ENCODE results near the gene PDSS1. TPM values are rescaled to one million over a fixed set of nuclear protein-coding genes. Genes with fewer than 3 reads are reported as not detected.
A peak's percentile ranks its signal among the peaks of the same experiment; 100 is the strongest.

Gene PDSS1
- total and polyA plus RNA-seq, 9 of the 15 experiments (the other 6 are each of a cell fraction or from before 2014, with no cell fraction given): 11.0 to 59.5 (median 45.3) TPM

DNA sequence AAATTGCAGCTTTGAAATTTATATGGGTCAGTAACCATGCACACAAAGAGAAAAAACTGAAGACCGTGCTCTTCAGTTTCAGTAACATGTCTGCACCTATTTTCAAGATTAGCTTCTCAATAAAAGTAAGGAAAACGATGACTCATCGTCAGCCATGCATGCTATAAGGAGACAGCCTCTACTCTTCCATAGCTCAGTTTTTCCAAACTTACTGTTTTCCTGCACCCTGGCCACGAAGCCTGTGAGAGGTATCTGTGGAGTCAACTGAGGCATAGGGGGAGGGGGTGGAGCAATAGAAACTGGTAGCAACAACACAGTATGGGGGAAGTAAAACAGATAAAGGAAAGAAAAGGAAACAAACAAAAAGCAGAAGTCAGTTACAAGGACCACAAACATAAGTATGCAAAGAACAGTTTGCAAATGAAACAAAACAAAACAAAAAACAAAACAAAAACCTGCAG lies 58.0 kb downstream of the PDSS1 start:
- WGBS (ENCODE audit: insufficient coverage, low coverage, missing lambda C conversion rate): 19% methylated on average over 4 of the region's 4 CpGs
- H3K27me3 ChIP-seq (ENCODE audit: control insufficient read depth in 2 of 2, insufficient read depth in 2 of 2, low read length in 2 of 2): no peaks in the 10 kb centered on the region
- H3K4me2 ChIP-seq (ENCODE audit: insufficient read depth, low read length): 0 out of 2 replicates have a peak overlapping the region, but pooled peaks have one; percentile 17
- 0 out of 4 replicates have a peak overlapping the region, but pooled peaks of 1 of the 2 experiments have one; percentile 9 for H3K9ac ChIP-seq (ENCODE audit: insufficient read depth in 1 of 2, low read depth in 2 of 2, low read length in 2 of 2)
- peak in 2 of 4 experiments; percentile 17 to 33 for DNase-seq (ENCODE audit: extremely low read depth in 1 of 4, low spot score in 3 of 4)
- BruUV-seq (replicated peaks): no TSS peak
- FAIRE-seq: peak; percentile 29
- H4K20me1 ChIP-seq (replicated peaks; ENCODE audit: control insufficient read depth, insufficient read depth, low read length): no peaks in the 10 kb centered on the region
- POLR2A ChIA-PET: interaction anchor here (0.8 kb wide), 1 partner anchor 16 kb away, joined by 3 read pairs; no protein-coding TSS in a partner anchor
- H3K4me1 ChIP-seq (replicated peaks in 1 of 2; ENCODE audit: control insufficient read depth in 2 of 2, insufficient read depth in 2 of 2, low read length in 2 of 2): peaks cover 0 to 6% of the 10 kb centered on the region in 2 experiments; a peak in 3 of 5 replicates
- peak; percentile 54 for ATAC-seq
- H2AFZ ChIP-seq (ENCODE audit: low read depth, low read length): peak overlapping the region; percentile 49; the same call in 1 of the 2 replicates
- H3K27ac ChIP-seq (ENCODE audit: extremely low read depth, low read depth, low read length): peak overlapping the region; percentile 49; the same call in 2 of the 3 replicates
- CTCF ChIA-PET (ENCODE audit: low intra/inter-chr PET ratio): no interaction called here
- H3K79me2 ChIP-seq (ENCODE audit: control insufficient read depth, insufficient read depth, low read length): no peaks in the 10 kb centered on the region
- intact Hi-C loops (cut with micrococcal nuclease): loop anchor here (5.0 kb wide), 1 partner anchor 107 kb away; the partner anchor contains the start of gene ABI1
- H3K9me1 ChIP-seq (ENCODE audit: control insufficient read depth, insufficient read depth, low read length): no peaks in the 10 kb centered on the region
- H3K4me3 ChIP-seq: no peak overlapping the region
- peaks cover 45% of the 10 kb centered on the region; the same call in 2 of the 3 replicates for H3K36me3 ChIP-seq (ENCODE audit: control insufficient read depth, insufficient read depth, low read length)
- in situ Hi-C loops (cut with MboI): no loop called here
- H3K9me3 ChIP-seq (replicated peaks; ENCODE audit: control insufficient read depth, insufficient read depth, low read depth, low read length): no peaks in the 10 kb centered on the region
- TF ChIP-seq COPS2 (conservative IDR thresholded peaks at IDR 0.05): no peak
- TF ChIP-seq, protein P1, sequence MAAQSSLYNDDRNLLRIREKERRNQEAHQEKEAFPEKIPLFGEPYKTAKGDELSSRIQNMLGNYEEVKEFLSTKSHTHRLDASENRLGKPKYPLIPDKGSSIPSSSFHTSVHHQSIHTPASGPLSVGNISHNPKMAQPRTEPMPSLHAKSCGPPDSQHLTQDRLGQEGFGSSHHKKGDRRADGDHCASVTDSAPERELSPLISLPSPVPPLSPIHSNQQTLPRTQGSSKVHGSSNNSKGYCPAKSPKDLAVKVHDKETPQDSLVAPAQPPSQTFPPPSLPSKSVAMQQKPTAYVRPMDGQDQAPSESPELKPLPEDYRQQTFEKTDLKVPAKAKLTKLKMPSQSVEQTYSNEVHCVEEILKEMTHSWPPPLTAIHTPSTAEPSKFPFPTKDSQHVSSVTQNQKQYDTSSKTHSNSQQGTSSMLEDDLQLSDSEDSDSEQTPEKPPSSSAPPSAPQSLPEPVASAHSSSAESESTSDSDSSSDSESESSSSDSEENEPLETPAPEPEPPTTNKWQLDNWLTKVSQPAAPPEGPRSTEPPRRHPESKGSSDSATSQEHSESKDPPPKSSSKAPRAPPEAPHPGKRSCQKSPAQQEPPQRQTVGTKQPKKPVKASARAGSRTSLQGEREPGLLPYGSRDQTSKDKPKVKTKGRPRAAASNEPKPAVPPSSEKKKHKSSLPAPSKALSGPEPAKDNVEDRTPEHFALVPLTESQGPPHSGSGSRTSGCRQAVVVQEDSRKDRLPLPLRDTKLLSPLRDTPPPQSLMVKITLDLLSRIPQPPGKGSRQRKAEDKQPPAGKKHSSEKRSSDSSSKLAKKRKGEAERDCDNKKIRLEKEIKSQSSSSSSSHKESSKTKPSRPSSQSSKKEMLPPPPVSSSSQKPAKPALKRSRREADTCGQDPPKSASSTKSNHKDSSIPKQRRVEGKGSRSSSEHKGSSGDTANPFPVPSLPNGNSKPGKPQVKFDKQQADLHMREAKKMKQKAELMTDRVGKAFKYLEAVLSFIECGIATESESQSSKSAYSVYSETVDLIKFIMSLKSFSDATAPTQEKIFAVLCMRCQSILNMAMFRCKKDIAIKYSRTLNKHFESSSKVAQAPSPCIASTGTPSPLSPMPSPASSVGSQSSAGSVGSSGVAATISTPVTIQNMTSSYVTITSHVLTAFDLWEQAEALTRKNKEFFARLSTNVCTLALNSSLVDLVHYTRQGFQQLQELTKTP (IDR thresholded peaks at IDR 0.05; ENCODE audit: low read depth in 1 of 2, partially characterized antibody in 2 of 2): peak in 1 of 2 experiments; percentile 36
- TF ChIP-seq NFE2L1 (tag; IDR thresholded peaks at IDR 0.05; ENCODE audit: borderline replicate concordance, low read depth): peak; percentile 76
- TF ChIP-seq ZNF316 (IDR thresholded peaks at IDR 0.05): peak; percentile 86
- TF ChIP-seq ZNF239 (CRISPR knock-in tag; IDR thresholded peaks at IDR 0.05): no peak
- TF ChIP-seq SMARCE1 (IDR thresholded peaks at IDR 0.05): peak; percentile 79
- TF ChIP-seq JUND (IDR thresholded peaks at IDR 0.05; ENCODE audit: borderline replicate concordance, low read depth, low read length): peak; percentile 69
- peak; percentile 85 for TF ChIP-seq JUND (tag; IDR thresholded peaks at IDR 0.05; ENCODE audit: borderline replicate concordance, low read depth, low read length)
- peak; percentile 61; the same call in 1 of the 2 replicates for TF ChIP-seq ARID1B (IDR thresholded peaks at IDR 0.05)
- TF ChIP-seq SMARCA4 (IDR thresholded peaks at IDR 0.05): peak; percentile 76; the same call in 1 of the 2 replicates
- TF ChIP-seq, protein P2, sequence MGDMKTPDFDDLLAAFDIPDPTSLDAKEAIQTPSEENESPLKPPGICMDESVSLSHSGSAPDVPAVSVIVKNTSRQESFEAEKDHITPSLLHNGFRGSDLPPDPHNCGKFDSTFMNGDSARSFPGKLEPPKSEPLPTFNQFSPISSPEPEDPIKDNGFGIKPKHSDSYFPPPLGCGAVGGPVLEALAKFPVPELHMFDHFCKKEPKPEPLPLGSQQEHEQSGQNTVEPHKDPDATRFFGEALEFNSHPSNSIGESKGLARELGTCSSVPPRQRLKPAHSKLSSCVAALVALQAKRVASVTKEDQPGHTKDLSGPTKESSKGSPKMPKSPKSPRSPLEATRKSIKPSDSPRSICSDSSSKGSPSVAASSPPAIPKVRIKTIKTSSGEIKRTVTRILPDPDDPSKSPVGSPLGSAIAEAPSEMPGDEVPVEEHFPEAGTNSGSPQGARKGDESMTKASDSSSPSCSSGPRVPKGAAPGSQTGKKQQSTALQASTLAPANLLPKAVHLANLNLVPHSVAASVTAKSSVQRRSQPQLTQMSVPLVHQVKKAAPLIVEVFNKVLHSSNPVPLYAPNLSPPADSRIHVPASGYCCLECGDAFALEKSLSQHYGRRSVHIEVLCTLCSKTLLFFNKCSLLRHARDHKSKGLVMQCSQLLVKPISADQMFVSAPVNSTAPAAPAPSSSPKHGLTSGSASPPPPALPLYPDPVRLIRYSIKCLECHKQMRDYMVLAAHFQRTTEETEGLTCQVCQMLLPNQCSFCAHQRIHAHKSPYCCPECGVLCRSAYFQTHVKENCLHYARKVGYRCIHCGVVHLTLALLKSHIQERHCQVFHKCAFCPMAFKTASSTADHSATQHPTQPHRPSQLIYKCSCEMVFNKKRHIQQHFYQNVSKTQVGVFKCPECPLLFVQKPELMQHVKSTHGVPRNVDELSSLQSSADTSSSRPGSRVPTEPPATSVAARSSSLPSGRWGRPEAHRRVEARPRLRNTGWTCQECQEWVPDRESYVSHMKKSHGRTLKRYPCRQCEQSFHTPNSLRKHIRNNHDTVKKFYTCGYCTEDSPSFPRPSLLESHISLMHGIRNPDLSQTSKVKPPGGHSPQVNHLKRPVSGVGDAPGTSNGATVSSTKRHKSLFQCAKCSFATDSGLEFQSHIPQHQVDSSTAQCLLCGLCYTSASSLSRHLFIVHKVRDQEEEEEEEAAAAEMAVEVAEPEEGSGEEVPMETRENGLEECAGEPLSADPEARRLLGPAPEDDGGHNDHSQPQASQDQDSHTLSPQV (IDR thresholded peaks at IDR 0.05): 0 out of 2 replicates have a peak, but pooled peaks have one; percentile 45
- peak; percentile 66; the same call in 1 of the 2 replicates for TF ChIP-seq JUNB (CRISPR knock-in tag; conservative IDR thresholded peaks at IDR 0.05)
- TF ChIP-seq NFE2 (IDR thresholded peaks at IDR 0.05; ENCODE audit: low read depth): peak; percentile 79
- TF ChIP-seq C11orf30 (IDR thresholded peaks at IDR 0.05; ENCODE audit: low read depth): peak; percentile 85

Data from K562 (cell line).